Measurements from ENCODE around the gene IGF1R.

DNA sequence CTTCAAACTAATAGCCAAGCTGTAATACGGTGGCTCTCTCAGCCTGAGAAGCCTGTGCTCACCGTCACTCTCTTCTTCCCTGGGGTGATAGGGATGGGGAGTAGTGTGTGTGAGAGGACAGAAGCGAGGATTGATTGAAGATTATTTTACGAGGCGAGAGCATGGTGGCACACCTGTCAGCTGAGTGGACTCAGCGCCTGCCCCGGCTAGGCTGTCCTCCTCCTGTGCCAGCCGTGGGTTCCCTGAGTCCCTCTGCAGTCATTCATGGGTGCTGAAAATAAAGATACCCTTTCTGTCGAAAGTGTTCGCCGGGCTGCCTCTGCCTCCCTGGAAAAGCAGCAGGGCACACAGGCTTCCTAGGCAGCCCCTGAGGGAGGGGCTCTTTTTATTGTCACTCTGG, 235.1 kb downstream of the IGF1R start:
- TF ChIP-seq, protein P1, sequence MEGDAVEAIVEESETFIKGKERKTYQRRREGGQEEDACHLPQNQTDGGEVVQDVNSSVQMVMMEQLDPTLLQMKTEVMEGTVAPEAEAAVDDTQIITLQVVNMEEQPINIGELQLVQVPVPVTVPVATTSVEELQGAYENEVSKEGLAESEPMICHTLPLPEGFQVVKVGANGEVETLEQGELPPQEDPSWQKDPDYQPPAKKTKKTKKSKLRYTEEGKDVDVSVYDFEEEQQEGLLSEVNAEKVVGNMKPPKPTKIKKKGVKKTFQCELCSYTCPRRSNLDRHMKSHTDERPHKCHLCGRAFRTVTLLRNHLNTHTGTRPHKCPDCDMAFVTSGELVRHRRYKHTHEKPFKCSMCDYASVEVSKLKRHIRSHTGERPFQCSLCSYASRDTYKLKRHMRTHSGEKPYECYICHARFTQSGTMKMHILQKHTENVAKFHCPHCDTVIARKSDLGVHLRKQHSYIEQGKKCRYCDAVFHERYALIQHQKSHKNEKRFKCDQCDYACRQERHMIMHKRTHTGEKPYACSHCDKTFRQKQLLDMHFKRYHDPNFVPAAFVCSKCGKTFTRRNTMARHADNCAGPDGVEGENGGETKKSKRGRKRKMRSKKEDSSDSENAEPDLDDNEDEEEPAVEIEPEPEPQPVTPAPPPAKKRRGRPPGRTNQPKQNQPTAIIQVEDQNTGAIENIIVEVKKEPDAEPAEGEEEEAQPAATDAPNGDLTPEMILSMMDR (conservative IDR thresholded peaks at IDR 0.05; ENCODE audit: low read depth, low read length), result no peak
- TF ChIP-seq EZH2phosphoT487 (IDR thresholded peaks at IDR 0.05; ENCODE audit: borderline replicate concordance, low read length), result no peak
- TF ChIP-seq EZH2 (IDR thresholded peaks at IDR 0.05; ENCODE audit: low read length, unreplicated experiment), result no peak
